Loucy (cell line): ENCODE results near the gene G2E3.

Experiments used
- H2AFZ ChIP-seq: fragments of 200-600 bp; sonication (generic); 2 replicates; pipeline ENCODE4 v1.6.0; 2016; ENCODE audit warnings: antibody characterized with exemption, mild to moderate bottlenecking, low read length, moderate library complexity
- H3F3A ChIP-seq: fragments of 200-600 bp; 2 replicates; pipeline ENCODE4 v1.6.0; 2016; ENCODE audit warnings: antibody characterized with exemption, low read depth, mild to moderate bottlenecking
- H3K27me3 ChIP-seq: fragments of 200-600 bp; sonication (generic); 2 replicates; pipeline ENCODE4 v1.6.1; 2014; ENCODE audit warnings: low read length, mild to moderate bottlenecking; ENCODE audit not compliant: insufficient read depth, poor library complexity, severe bottlenecking
- H3K36me3 ChIP-seq: fragments of 200-600 bp; sonication (generic); 2 replicates; pipeline ENCODE4 v1.6.1; 2016; ENCODE audit warnings: low read length; ENCODE audit not compliant: insufficient read depth
- H3K4me1 ChIP-seq: fragments of 200-600 bp; sonication (generic); 2 replicates; pipeline ENCODE4 v1.5.1; 2014; ENCODE audit warnings: low read length, mild to moderate bottlenecking; ENCODE audit not compliant: insufficient read depth, poor library complexity, severe bottlenecking
- H3K4me2 ChIP-seq: fragments of 200-600 bp; sonication (generic); 2 replicates; pipeline ENCODE4 v1.6.0; 2014; ENCODE audit warnings: antibody characterized with exemption, low read length, low read depth, mild to moderate bottlenecking; ENCODE audit not compliant: poor library complexity, severe bottlenecking
- H3K4me3 ChIP-seq: fragments of 200-600 bp; sonication (generic); 2 replicates; pipeline ENCODE4 v1.5.1; 2014; ENCODE audit warnings: low read length, mild to moderate bottlenecking, mixed read lengths; ENCODE audit not compliant: poor library complexity, severe bottlenecking
- H3K79me2 ChIP-seq: fragments of 200-600 bp; sonication (generic); 2 replicates; pipeline ENCODE4 v1.6.1; 2014; ENCODE audit warnings: low read length; ENCODE audit not compliant: insufficient read depth
- H3K9ac ChIP-seq: fragments of 200-600 bp; sonication (generic); 2 replicates; pipeline ENCODE4 v1.6.0; 2014; ENCODE audit warnings: mild to moderate bottlenecking, low read depth, low read length, moderate library complexity; ENCODE audit not compliant: poor library complexity, severe bottlenecking
- H3K9me2 ChIP-seq: fragments of 200-600 bp; sonication (generic); replicated peaks from 2 replicates; pipeline ENCODE4 v1.6.1; 2016; ENCODE audit warnings: low read depth, low read length, mixed read lengths
- H3K9me3 ChIP-seq: fragments of 200-600 bp; sonication (generic); 2 replicates; pipeline ENCODE4 v1.6.1; 2014; ENCODE audit warnings: mild to moderate bottlenecking, antibody characterized with exemption, low read length, low read depth; ENCODE audit not compliant: insufficient read depth
- H4K20me1 ChIP-seq: fragments of 200-600 bp; sonication (generic); 2 replicates; pipeline ENCODE4 v1.6.0; 2014; ENCODE audit warnings: antibody characterized with exemption, low read length, mild to moderate bottlenecking; ENCODE audit not compliant: insufficient read depth, poor library complexity, severe bottlenecking
- EZH2phosphoT487 ChIP-seq: fragments of 200-600 bp; IDR thresholded peaks from 2 replicates; pipeline ENCODE4 v1.6.1; 2018; ENCODE audit warnings: antibody characterized with exemption, mild to moderate bottlenecking, moderate library complexity, borderline replicate concordance
- TF ChIP-seq, protein P1 (sequence below): fragments of 200-600 bp; sonication (generic); conservative IDR thresholded peaks from 2 replicates; pipeline ENCODE4 v1.5.1; 2014; ENCODE audit warnings: mild to moderate bottlenecking, antibody characterized with exemption, low read length

The G2E3 gene

DNA sequence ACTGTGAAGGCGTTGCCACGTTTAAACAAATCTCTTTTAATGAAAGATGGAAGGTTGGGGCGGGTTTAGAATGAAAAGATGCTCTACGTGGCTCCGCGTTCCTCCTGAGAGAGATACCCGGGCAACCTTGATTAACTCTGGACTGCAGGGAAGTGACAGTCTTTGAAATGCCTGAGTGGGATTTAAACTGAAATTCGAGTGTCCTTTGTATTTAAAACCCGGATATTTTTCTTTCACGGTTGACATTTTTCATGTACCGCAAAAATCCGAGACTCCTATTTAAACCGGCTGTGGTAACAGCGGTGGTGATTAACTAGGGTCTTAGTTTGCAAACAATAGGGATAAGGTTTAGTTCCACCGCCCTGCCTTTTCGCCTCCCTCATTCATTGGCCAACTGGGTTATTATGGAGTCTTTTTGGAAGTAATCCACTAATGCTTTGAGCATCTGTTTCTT, 707 bp downstream of the G2E3 start:
- Histone ChIP-seq H3K4me3 (peak overlapping the region; percentile 86), H2AFZ (peak overlapping the region; percentile 97), H3K9me3 (no peaks in the 10 kb centered on the region), H3K27me3 (no peaks in the 10 kb centered on the region), H3K9me2 (no peaks in the 10 kb centered on the region), H3K79me2 (peaks cover 57% of the 10 kb centered on the region), H3F3A (no peaks in the 10 kb centered on the region), H3K36me3 (no peaks in the 10 kb centered on the region), H4K20me1 (peaks cover 46% of the 10 kb centered on the region), H3K4me2 (peak overlapping the region; percentile 84), H3K9ac (peak overlapping the region; percentile 93), H3K4me1 (peaks cover 43% of the 10 kb centered on the region)
- TF ChIP-seq EZH2phosphoT487 = no peak
- TF ChIP-seq, protein P1, sequence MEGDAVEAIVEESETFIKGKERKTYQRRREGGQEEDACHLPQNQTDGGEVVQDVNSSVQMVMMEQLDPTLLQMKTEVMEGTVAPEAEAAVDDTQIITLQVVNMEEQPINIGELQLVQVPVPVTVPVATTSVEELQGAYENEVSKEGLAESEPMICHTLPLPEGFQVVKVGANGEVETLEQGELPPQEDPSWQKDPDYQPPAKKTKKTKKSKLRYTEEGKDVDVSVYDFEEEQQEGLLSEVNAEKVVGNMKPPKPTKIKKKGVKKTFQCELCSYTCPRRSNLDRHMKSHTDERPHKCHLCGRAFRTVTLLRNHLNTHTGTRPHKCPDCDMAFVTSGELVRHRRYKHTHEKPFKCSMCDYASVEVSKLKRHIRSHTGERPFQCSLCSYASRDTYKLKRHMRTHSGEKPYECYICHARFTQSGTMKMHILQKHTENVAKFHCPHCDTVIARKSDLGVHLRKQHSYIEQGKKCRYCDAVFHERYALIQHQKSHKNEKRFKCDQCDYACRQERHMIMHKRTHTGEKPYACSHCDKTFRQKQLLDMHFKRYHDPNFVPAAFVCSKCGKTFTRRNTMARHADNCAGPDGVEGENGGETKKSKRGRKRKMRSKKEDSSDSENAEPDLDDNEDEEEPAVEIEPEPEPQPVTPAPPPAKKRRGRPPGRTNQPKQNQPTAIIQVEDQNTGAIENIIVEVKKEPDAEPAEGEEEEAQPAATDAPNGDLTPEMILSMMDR = no peak

DNA sequence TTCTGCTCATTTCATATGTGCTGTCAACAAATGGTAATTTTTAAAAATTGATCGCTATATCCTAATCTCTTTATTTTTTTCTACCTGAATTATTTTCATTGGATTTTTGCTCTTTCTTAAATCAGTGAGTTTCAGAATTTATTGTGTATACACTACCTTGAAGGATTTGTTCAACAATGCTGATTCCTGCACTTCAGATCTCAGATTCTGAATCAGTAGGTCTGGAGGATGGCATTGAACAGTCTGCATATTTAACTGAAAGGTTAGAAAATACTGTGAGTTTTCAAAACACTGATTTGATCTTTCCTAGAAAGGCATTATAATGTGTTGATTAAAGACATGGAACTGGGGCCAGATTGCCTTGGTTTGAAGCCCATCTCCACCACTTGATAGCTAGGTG, 1.6 kb downstream of the G2E3 start:
- H4K20me1 ChIP-seq = peaks cover 52% of the 10 kb centered on the region
- H3K4me1 ChIP-seq = peaks cover 45% of the 10 kb centered on the region
- H3K79me2 ChIP-seq = peaks cover 66% of the 10 kb centered on the region
- no peaks in the 10 kb centered on the region for H3K27me3 ChIP-seq
- no peaks in the 10 kb centered on the region for H3K36me3 ChIP-seq
- no peaks in the 10 kb centered on the region for H3K9me3 ChIP-seq
- no peaks in the 10 kb centered on the region for H3K9me2 ChIP-seq
- H3K9ac ChIP-seq = peak overlapping the region; percentile 93
- TF ChIP-seq, protein P1 = no peak
- no peak overlapping the region for H2AFZ ChIP-seq
- peak overlapping the region; percentile 86 for H3K4me3 ChIP-seq
- peak overlapping the region; percentile 84 for H3K4me2 ChIP-seq
- H3F3A ChIP-seq = no peaks in the 10 kb centered on the region

DNA sequence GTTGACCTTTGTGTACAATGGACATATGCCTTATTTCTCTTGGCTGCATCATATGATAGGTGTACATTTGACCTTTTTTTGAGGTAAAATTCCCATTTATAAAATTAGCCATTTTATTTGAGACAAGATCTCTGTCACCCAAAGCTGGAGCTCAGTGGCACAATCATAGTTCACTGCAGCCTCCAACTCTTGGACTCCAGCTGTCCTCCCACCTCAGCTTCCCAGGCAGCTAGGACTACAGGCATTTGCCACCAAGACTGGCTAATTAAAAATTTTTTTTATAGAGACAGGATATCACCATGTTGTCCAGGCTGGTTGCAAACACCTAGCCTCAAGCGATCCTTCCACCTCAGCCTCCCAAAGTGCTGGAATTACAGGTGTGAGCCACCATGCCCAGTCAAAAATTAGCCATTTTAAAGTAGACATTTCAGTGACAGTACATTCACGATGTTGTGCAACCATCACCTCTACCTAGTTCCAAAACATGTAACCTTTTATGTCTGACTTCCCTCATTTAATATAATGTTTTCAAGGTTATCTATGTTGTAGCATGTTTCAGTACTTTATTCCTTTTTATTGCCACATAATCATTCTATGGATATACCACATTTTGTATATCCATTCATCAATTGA, 5.4 kb downstream of the G2E3 start:
- no peaks in the 10 kb centered on the region for H3K27me3 ChIP-seq
- TF ChIP-seq, protein P1 = no peak
- TF ChIP-seq EZH2phosphoT487 = no peak
- peak overlapping the region; percentile 57 for H3K4me3 ChIP-seq
- peaks cover 74% of the 10 kb centered on the region for H3K4me1 ChIP-seq
- peaks cover 84% of the 10 kb centered on the region for H4K20me1 ChIP-seq
- H3K9ac ChIP-seq = no peak overlapping the region
- no peaks in the 10 kb centered on the region for H3F3A ChIP-seq
- H2AFZ ChIP-seq = no peak overlapping the region
- no peaks in the 10 kb centered on the region for H3K9me3 ChIP-seq
- peak overlapping the region; percentile 80 for H3K4me2 ChIP-seq
- H3K79me2 ChIP-seq = peaks cover 100% of the 10 kb centered on the region
- no peaks in the 10 kb centered on the region for H3K36me3 ChIP-seq
- no peaks in the 10 kb centered on the region for H3K9me2 ChIP-seq
